HG03045 (cell line): Measurements from ENCODE around the gene ZNF813.
"Not testable (repeated sequence)": the region's sequence is repeated elsewhere in the genome, so short reads cannot be mapped to it uniquely, and the experiment has no call there.

Experiments
- ATAC-seq: cut with Tn5 transposase; IDR thresholded peaks from one replicate; pipeline ENCODE4 v1.9.1; 2021; ENCODE audit warnings: mild to moderate bottlenecking, moderate library complexity; ENCODE audit not compliant: unreplicated experiment

The ZNF813 gene

DNA sequence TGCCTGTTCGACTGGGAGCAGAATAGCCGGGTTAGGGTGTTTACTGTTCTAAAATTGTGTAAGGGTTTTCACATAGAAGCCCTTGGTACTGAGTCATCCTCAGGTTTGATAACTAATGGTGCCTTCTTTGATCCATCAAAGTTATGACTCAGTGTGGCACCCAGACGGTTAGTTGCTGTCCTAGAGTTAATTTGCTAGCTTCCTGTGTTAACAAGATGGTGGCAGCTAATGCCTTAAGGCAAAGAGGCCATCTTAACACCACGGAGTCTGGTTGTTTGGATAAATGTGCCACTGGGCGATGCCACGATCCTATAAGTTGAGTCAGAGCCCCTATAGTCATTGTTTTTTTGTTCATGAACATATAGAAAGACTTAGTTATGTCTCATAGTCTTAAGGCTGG, 7.9 kb downstream of the ZNF813 start:
- ATAC-seq, result not testable (repeated sequence)

DNA sequence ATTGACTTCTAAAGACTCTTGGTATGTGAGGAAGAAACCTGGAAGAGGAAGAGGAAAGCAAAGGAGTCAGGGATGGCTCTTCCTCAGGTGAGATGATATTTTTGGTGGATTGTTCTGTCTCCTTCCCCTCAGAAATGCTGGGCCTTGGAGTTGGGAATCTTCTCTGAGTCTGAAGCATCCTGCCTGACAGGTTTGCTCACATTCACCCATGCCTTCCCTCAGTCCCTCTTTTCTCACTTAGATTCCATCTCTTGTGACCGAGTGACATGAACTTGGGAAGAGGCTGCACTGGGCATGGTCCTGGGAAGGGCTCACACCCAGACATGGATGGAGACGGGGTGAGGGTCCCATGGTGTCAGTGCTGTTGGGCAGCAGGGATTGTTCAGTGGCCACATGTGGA, 16.2 kb downstream of the ZNF813 start:
- not testable (repeated sequence) for ATAC-seq

DNA sequence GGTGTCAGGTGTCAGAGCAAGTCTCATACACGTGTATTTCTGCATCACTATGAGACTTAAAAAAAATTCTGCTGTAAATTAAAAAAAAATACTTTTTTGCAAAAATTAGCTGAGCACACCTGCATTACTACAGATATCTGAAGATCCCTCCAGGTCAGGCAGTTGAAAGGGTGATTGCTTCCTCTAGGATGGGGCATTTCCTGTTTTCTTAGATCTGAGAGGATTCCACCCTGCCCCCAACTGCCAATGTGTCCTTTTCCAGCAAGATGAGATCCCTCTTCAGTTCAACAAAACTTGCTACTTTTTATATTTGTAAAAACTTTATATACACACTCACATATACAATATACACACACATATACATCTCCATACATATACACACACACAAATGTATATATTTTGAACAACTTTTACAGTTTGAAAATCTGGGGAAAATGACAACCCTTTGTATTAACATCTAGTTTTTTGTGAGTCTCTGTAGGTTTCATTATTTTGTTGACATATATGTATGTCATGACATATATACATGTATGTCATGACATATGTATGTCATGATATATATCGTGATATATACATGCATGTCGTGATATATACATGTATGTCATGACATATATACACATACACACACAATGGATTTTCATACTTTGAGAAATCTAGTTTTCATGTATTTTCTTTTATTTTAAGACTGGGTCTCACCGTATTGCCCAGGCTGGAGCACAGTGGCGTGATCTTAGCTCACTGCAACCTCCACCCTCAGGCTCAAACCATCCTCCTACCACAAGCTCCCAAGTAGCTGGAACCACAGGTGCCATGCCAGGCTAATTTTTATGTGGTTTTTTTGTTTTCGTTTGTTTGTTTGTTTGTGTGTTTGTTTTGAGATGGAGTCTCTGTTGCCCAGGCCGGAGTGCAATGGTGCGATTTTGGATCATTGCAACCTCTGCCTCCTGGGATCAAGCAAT, 17.8 kb downstream of the ZNF813 start:
- no peak for ATAC-seq

DNA sequence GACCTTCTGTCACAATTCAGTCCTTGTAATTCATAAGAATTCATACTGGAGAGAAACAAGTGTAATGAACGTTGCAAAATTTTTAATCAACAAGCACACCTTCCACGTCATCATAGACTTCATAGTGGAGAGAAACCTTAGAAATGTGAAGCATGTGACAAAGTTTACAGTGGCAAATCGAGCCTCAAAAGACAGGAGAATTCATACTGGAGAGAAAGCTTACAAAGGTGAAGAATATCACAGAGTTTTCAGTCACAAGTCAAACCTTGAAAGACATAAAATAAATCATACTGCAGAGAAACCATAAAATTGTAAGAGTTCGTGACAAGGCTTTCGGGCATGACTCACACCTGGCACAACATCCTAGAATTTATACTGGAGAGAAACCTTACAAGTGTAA, 24.6 kb downstream of the ZNF813 start:
- no peak for ATAC-seq

DNA sequence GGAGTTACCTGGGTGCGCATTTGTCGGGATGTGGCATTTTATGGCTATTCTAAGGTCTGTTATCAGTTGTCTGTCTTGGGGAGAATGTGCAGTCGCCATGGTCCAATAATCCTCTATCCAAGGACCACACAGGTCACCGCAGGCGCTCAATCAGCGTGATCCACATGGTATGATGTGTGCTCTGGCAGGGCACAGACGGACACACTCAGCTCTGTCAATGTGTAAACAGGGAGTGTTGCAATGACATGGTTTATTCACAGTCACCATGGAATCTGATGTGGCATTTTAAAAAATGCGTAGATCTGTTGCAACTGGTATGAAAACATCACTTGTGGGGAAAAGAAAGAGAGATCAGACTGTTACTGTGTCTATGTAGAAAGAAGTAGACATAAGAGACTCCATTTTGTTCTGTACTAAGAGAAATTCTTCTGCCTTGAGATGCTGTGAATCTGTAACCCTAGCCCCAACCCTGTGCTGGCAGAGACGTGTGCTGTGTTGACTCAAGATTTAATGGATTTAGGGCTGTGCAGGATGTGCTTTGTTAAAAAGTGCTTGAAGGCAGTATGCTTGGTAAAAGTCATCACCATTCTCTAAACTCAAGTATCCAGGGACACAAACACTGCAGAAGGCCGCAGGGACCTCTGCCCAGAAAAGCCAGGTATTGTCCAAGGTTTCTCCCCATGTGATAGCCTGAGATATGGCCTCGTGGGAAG, 29.9 kb downstream of the ZNF813 start:
- not testable (repeated sequence) for ATAC-seq

DNA sequence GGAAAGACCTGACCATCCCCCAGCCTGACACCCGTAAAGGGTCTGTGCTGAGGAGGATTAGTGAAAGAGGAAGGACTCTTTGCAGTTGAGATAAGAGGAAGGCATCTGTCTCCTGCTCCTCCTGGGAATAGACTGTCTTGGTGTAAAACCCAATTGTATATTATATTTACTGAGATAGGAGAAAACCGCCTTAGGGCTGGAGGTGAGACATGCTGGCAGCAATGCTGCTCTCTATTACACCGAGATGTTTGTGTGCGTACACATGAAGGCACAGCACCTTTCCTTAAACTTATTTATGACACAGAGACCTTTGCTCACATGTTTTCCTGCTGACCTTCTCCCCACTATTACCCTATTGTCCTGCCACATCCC, 30.5 kb downstream of the ZNF813 start:
- ATAC-seq, result not testable (repeated sequence)

DNA sequence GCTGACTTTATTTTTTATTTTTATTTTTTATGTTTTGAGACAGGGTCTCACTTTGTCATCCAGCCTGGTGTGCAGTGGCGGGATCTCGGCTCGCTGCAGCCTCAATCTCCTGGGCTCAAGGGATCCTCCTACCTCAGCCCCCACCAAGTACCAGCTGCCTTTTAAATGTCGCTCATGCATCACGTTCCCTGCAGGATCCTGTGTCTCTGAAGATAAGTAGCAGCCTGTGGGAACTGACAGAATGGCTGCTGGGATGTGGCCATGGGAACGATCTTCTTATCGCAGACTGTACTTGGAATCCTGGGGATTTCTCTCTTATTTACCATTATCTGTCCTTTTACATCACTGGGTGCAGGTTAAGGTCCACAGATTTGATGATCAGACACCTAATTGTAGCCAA, 35.6 kb downstream of the ZNF813 start:
- not testable (repeated sequence) for ATAC-seq

DNA sequence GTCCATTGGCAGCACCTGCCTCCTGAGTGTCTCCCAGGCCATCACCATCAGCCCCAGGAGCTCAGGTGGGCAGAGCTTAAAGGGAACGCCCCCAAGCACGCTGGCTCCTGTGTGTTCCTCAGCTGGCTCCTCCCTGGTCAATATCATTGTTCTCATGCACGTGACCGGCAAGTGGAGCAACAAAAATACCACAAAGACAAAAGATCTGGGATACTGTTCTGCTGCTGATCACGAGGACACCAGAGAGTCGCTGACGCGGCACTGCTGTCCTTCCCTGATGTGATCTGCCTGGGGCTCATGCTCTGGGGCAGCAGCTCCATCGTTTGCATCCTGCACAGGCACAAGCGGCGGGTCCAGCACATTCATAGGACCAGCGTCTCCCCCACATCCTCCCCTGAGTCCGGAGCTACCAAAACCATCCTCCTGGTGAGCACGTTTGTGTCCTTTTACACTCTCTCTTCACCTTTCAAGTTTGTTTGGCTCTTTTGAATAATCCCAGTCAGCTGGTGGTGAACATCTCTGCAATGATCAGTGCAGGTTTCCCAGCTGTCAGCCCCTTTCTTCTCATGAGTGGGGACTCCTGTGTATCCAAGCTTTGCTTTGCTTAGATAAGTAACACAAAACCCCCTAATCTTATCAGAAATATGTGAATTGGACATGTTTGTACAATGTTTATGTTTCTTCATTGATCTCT, 36.3 kb downstream of the ZNF813 start:
- ATAC-seq, result not testable (repeated sequence)

DNA sequence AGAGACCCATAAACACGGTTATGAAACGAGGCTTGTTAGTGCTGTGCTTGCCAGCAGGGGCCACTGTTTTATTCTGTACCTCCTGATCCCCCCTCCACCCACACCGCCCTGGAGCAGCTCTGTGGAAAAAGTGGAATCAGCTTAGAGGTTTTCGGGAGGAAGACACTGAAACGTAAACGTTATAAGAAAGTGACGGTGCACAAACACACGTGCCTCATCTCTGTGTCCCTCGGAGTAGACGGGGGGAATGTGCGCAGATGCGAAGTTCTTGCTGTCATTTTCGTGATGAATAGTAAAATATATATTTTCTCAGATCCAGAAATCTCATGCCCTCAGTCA, 36.8 kb downstream of the ZNF813 start:
- not testable (repeated sequence) for ATAC-seq

DNA sequence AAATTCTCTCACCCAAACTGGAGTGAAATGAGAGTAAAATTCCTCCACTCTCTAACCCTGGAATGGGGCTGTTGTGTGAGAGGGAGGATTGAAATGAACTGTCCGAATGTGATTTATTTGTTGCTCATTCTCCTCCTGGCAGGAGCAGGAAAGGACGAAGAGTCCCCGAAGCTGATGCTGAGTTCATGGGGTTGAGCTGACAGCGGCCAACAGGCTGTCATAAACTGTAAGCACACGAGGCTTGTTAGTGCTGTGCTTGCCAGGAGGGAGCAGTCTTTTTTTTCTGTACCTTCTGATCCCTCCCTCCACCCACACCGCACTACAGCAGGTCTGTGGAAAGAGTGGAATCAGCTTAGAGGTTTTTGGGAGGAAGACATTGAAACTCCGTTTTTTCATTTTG, 37.4 kb downstream of the ZNF813 start:
- no peak for ATAC-seq

DNA sequence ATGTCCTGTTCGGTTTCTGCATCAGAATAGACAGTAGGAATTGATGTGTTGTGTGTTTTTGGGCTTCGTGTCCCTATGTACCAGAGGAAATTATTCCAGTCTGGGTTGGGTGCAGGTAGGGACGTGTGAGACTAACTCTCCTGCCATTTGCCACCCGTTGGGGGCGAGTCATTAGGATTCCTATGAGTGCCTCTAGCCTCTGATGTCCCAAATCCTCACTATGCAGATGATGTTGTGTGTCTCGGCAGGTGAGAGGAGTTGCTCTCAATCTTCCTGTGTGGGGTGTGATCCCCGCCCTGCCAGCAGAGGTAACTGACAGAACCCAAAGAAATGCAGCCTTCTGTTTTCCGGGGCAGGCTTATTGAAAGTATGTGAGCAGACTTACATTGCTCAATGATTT, 39.2 kb downstream of the ZNF813 start:
- no peak for ATAC-seq

DNA sequence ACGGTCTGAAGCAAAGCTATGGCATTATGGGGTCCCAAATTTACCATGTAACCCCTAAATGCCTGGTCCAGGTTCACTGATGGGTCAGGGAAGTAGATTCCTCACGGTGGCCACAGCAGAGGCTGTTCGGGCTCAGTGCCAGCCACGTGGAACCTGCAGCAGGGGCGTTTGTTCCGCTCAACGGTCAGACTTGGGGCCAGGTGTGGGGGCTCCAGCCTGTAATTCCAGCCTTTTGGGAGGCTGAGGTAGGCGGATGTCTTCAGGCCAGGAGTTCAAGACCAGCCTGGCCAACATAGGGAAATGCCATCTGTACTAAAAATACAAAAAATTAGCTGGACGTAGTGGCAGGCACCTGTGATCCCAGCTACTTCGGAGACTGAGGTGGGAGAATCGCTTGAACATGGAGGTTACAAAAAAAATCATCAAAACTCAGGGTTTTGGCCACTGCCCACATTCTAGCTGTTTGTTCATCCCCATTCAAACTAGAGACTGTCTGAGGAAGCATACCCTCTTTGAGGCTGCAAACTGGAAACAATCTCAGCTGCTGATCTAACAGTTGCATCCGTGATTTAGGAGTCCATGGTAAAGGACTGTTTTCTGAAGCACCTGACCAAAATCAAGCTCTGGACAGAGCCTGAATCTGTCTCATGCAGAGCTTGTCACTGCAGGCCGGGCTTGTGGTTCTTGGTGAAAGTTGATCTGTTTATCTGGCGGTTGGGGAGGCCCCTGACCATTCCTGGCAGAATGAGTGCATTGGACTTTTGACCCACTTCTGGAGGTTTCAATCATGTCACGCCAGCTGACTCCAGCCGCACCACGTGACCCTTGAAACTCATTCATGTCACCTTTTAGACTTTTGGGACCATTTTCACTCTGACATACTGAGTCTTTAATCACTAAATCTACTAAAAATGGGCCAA, 40.2 kb downstream of the ZNF813 start:
- ATAC-seq, result no peak

DNA sequence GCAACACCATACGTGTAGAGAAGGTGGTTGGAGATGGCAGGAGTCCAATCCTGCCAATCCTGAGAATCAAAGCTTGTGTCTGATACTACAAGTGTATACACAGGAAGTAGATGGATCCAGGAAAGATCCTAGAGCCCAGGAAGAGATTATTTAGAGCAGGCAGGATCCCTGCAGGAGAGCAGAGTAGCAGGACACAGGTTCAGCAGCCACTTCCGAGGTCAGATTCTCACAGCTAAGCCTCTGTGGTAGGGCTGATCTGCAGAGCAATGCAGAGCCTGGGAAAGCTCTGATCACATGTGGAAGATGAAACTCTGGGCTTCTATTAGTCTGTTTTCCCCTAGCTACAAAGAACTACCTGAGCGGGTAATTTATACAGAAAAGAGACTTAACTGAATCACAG, 41.9 kb downstream of the ZNF813 start:
- no peak for ATAC-seq

DNA sequence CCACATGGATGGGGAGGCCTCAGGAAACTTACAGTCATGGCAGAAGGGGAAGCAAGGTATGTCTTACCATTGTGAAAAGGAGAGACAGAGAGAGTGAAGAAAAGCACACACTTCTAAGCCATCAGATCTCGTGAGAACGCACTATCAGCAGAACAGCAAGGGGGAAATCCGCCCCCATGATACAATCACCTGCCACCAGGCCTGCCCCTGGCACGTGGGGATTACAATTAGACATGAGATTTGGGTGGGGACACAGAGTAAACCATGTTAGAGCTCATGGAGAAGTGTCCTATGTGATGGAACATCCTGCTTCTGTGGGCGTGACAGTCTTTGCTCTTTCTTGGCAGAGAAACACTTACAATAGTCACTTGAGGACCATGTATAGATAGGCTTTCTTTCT, 42.3 kb downstream of the ZNF813 start:
- no peak for ATAC-seq

DNA sequence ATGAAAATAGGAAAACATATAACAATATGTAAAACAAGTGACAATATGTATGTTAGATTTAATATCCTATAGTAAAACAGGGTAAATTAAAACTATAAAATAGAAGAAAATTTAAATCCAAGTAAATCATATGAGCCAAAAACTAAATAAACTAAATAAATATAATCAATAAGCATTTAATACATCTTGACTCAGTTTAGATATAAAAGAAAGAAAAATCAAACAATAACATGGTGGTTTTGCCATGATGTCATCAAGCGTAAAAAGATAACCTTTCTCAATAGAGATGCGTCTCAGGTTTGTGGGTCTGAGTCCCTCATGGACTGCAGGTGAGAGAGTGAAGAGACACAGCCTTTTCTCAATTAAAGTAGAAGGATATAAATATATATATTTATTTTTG, 43.8 kb downstream of the ZNF813 start:
- ATAC-seq, result no peak

DNA sequence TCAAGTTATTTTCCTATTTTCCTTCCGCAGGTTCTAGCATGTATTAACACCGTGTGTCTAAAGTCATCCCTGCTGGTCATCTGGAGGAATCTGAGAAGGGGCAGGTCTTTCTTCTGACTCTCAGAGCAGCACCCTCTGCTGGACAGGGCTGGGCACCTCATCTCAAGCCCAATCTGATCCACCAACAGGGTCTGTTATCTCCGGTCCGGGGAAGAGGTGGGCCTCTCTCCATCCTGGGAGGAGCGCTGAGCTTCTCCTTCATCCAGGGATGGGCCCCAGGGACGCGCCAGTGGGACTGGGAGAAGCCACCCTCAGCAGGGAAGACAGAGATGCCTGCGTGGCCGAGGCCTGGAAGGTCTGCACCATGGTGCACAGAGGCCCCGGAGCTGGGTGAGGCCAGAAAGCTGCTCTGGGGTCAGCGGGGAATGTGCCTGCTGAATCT, 44.4 kb downstream of the ZNF813 start:
- no peak for ATAC-seq

DNA sequence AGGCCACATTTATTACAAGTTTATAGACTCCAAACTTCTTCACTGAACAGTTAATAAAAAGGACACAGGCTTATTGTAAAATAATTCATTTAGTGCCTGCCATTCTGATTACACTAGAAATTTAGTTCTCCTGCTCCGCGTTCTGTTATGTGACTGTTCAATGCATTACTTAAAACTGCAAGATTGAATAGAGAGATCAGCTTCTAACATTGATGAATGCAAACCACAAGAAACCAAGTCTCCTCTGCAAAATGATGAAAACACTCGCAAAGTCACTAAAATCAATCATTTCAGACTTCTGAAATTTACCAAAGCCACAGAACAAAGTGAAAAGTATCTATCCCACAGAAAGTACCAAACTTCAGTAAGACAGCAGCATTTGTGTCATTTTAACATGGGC, 47.5 kb downstream of the ZNF813 start:
- not testable (repeated sequence) for ATAC-seq

DNA sequence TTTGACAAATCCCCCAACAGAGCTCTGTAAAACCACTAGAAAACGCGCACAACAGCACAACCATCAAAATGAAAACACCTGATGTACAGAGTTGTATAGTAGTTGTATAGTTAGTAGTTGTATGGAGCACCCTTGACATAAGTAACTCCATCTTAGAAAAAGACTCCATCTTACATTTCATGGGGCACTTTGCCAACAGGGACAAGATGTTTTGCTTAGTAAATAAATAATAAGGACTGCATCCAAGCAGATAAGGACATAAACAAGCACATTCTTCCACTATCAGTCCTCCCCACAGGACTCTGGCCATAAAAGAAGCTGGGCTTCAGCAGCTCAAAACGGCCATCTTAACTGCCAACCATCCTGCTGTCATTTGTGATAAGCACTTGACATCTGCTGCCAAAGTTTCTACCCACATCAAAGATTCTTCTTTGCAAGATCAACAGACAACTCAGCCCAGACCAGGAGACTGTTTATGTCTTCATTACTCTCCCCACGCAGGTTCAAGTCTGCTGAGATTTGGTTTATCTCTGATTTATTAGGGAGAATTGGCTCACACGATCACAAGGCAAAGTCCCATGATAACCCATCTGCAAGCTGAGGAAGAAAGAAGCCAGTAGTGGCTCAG, 49.7 kb downstream of the ZNF813 start:
- no peak for ATAC-seq

DNA sequence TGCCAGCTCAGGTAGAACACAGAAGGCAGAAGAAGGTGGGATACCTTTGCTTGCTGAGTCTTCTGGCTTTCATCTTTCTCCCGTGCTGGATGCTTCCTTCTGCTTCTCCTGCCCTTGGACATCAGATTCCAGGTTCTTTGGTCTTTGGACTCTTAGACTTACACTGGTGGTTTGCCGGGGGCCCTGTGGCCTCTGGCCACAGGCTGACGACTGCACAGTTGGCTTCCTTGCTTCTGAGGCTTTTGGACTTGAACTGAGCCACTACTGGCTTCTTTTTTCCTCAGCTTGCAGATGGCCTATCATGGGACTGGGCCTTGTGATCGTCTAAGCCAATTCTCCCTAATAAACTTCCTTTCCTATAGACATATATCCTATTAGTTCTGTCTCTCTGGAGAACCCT, 50.6 kb downstream of the ZNF813 start:
- ATAC-seq, result no peak

DNA sequence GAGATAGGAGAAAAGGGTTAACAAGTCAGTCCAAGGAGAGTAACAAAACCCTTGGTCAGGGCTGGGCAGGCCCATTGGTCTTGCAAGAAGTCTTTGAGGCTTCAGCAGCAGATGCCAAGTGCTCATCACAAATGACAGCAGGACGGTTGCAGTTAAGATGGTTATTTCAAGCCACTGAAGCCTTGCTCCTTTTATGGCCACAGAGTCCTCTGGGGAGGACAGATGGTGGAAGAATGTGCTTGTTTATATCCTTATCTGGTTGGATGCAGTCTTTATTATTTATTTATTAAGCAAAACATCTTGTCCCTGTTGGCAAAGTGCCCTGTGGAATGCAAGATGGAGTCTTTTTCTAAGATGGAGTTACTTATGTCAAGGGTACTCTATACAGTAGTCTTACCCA, 51.2 kb downstream of the ZNF813 start:
- no peak for ATAC-seq
